GM21576 (cell line): ENCODE measurements around the gene ZNF592.

ENCODE experiments used
- ATAC-seq: cut with Tn5 transposase; IDR thresholded peaks from one replicate; pipeline ENCODE4 v1.9.1; 2021; ENCODE audit warnings: mild to moderate bottlenecking, moderate library complexity; ENCODE audit not compliant: unreplicated experiment

Gene ZNF592

GRCh38 chr15:84824260-84825007, 76.0 kb downstream of the ZNF592 start:
- ATAC-seq = no peak

- ATAC-seq = no peak
These were observed 78.0 kb downstream of the ZNF592 start for GRCh38 chr15:84826369-84826823.

- ATAC-seq = no peak
These were observed 78.9 kb downstream of the ZNF592 start for GRCh38 chr15:84827246-84827645.

GRCh38 chr15:84828086-84828908, 79.9 kb downstream of the ZNF592 start:
- ATAC-seq = no peak

- no peak for ATAC-seq
These were observed 81.0 kb downstream of the ZNF592 start for GRCh38 chr15:84829428-84829827.

GRCh38 chr15:84830036-84830435, 81.6 kb downstream of the ZNF592 start:
- no peak for ATAC-seq

GRCh38 chr15:84831028-84831427, 82.6 kb downstream of the ZNF592 start:
- no peak for ATAC-seq

GRCh38 chr15:84831613-84832012, 83.2 kb downstream of the ZNF592 start:
- ATAC-seq = no peak

GRCh38 chr15:84832448-84833040, 84.2 kb downstream of the ZNF592 start:
- no peak for ATAC-seq

- ATAC-seq = no peak
These were observed 85.2 kb downstream of the ZNF592 start for GRCh38 chr15:84833447-84834228.

- no peak for ATAC-seq
These were observed 86.0 kb downstream of the ZNF592 start for GRCh38 chr15:84834229-84834955.

GRCh38 chr15:84834969-84835368, 86.6 kb downstream of the ZNF592 start:
- ATAC-seq = no peak

- ATAC-seq = no peak
These were observed 87.4 kb downstream of the ZNF592 start for GRCh38 chr15:84835661-84836337.

GRCh38 chr15:84836844-84837243, 88.5 kb downstream of the ZNF592 start:
- ATAC-seq = no peak

GRCh38 chr15:84839714-84840113, 91.3 kb downstream of the ZNF592 start:
- ATAC-seq = no peak

- no peak for ATAC-seq
These were observed 91.9 kb downstream of the ZNF592 start for GRCh38 chr15:84840255-84840654.

GRCh38 chr15:84840741-84841429, 92.5 kb downstream of the ZNF592 start:
- no peak for ATAC-seq

GRCh38 chr15:84842781-84843180, 94.4 kb downstream of the ZNF592 start:
- no peak for ATAC-seq

- no peak for ATAC-seq
These were observed 96.6 kb downstream of the ZNF592 start for GRCh38 chr15:84844964-84845363.
